SU-DHL-6 (cell line): Measurements from ENCODE around the gene HMGCL.
A peak's percentile ranks its signal among the peaks of the same experiment; 100 is the strongest.

Experiments used
- H2AFZ ChIP-seq: fragments of 200-600 bp; sonication (generic); 2 replicates; pipeline ENCODE4 v1.6.1; 2014; ENCODE audit warnings: low read depth, mild to moderate bottlenecking, moderate library complexity, mixed read lengths, antibody characterized with exemption, low read length; ENCODE audit not compliant: severe bottlenecking
- H3F3A ChIP-seq: fragments of 200-600 bp; shearing (Covaris generic); 2 replicates; pipeline ENCODE4 v1.6.0; 2016; ENCODE audit warnings: antibody characterized with exemption, mild to moderate bottlenecking; ENCODE audit not compliant: insufficient read depth
- H3K27ac ChIP-seq: fragments of 200-600 bp; sonication (generic); 2 replicates; pipeline ENCODE4 v1.5.1; 2016; ENCODE audit warnings: low read depth, mild to moderate bottlenecking, low read length, moderate library complexity, mixed read lengths
- H3K27me3 ChIP-seq: fragments of 200-600 bp; sonication (generic), shearing (Covaris generic); 2 replicates; pipeline ENCODE4 v1.6.0; 2014; ENCODE audit warnings: mild to moderate bottlenecking, low read length
- H3K36me3 ChIP-seq: fragments of 200-600 bp; sonication (generic); 2 replicates; pipeline ENCODE4 v1.6.1; 2014; ENCODE audit warnings: mild to moderate bottlenecking, low read length, mixed read lengths
- H3K4me2 ChIP-seq: fragments of 300-600, 200-600 bp; shearing (Covaris generic), sonication (generic); 2 replicates; pipeline ENCODE4 v1.6.0; 2014; ENCODE audit warnings: low read length, low read depth, mild to moderate bottlenecking; ENCODE audit not compliant: poor library complexity, severe bottlenecking
- H3K4me3 ChIP-seq: fragments of 200-600 bp; sonication (generic); 2 replicates; pipeline ENCODE4 v1.5.1; 2014; ENCODE audit warnings: antibody characterized with exemption, low read length, mild to moderate bottlenecking, mixed read lengths; ENCODE audit not compliant: insufficient read depth, poor library complexity, severe bottlenecking
- H3K79me2 ChIP-seq: fragments of 200-600 bp; sonication (generic); 2 replicates; pipeline ENCODE4 v1.6.1; 2014; ENCODE audit warnings: mild to moderate bottlenecking, low read length, moderate library complexity; ENCODE audit not compliant: insufficient read depth
- H3K9ac ChIP-seq: fragments of 200-600 bp; sonication (generic); 2 replicates; pipeline ENCODE4 v1.7.0; 2014; ENCODE audit warnings: mild to moderate bottlenecking, low read length
- H3K9me2 ChIP-seq: fragments of 200-600 bp; sonication (generic); replicated peaks from 2 replicates; pipeline ENCODE4 v1.6.1; 2014; ENCODE audit warnings: low read length; ENCODE audit not compliant: insufficient read depth
- H3K9me3 ChIP-seq: fragments of 200-600 bp; sonication (generic); 2 replicates; pipeline ENCODE4 v1.6.1; 2014; ENCODE audit warnings: low read length, mixed read lengths; ENCODE audit not compliant: insufficient read depth
- H4K20me1 ChIP-seq: fragments of 200-600 bp; sonication (generic); 2 replicates; pipeline ENCODE4 v1.6.1; 2014; ENCODE audit warnings: low read depth, mild to moderate bottlenecking, antibody characterized with exemption, low read length, moderate library complexity, mixed read lengths
- EZH2phosphoT487 ChIP-seq: fragments of 200-600 bp; sonication (generic), shearing (Covaris generic); conservative IDR thresholded peaks from 2 replicates; pipeline ENCODE4 v1.6.1; 2018; ENCODE audit warnings: mild to moderate bottlenecking, antibody characterized with exemption, low read length, moderate library complexity, mixed read lengths
- TF ChIP-seq, protein P1 (sequence below): fragments of 200-600 bp; sonication (generic); IDR thresholded peaks from one replicate; pipeline ENCODE4 v1.5.1; 2017; ENCODE audit warnings: antibody characterized with exemption, mild to moderate bottlenecking, low read length, moderate library complexity; ENCODE audit not compliant: insufficient read depth, poor library complexity, severe bottlenecking

The HMGCL gene

DNA sequence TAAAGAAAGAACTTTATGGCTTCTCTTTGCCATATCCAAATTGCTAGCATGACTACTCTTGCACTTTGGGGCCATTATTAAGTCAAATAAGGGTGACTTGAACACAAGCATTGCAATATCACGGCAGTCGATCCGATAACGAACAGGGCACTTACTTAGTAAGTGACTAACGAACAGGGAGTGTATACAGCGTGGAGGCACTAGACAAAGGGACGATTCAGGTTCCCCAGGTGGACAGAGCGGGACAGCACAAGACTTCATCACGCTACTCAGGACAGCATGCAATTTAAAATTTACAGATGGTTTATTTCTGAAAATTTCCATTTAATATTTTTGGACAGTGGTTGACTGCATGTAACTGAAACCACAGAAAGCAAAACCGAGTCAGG lies 52.4 kb downstream of the HMGCL start:
- 0 out of 2 replicates have a peak overlapping the region, but pooled peaks have one; percentile 9 for H3K9ac ChIP-seq
- H3K27ac ChIP-seq: no peak overlapping the region
- no peaks in the 10 kb centered on the region for H3K9me3 ChIP-seq
- no peak overlapping the region for H3K4me3 ChIP-seq
- no peaks in the 10 kb centered on the region for H3K9me2 ChIP-seq
- H3K27me3 ChIP-seq: no peaks in the 10 kb centered on the region
- TF ChIP-seq, protein P1, sequence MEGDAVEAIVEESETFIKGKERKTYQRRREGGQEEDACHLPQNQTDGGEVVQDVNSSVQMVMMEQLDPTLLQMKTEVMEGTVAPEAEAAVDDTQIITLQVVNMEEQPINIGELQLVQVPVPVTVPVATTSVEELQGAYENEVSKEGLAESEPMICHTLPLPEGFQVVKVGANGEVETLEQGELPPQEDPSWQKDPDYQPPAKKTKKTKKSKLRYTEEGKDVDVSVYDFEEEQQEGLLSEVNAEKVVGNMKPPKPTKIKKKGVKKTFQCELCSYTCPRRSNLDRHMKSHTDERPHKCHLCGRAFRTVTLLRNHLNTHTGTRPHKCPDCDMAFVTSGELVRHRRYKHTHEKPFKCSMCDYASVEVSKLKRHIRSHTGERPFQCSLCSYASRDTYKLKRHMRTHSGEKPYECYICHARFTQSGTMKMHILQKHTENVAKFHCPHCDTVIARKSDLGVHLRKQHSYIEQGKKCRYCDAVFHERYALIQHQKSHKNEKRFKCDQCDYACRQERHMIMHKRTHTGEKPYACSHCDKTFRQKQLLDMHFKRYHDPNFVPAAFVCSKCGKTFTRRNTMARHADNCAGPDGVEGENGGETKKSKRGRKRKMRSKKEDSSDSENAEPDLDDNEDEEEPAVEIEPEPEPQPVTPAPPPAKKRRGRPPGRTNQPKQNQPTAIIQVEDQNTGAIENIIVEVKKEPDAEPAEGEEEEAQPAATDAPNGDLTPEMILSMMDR: no peak
- TF ChIP-seq EZH2phosphoT487: no peak
- H3F3A ChIP-seq: peaks cover 12% of the 10 kb centered on the region
- H3K4me2 ChIP-seq: peak overlapping the region; percentile 38
- H2AFZ ChIP-seq: no peak overlapping the region
- peaks cover 12% of the 10 kb centered on the region for H3K79me2 ChIP-seq
- no peaks in the 10 kb centered on the region for H3K36me3 ChIP-seq
- H4K20me1 ChIP-seq: no peaks in the 10 kb centered on the region

DNA sequence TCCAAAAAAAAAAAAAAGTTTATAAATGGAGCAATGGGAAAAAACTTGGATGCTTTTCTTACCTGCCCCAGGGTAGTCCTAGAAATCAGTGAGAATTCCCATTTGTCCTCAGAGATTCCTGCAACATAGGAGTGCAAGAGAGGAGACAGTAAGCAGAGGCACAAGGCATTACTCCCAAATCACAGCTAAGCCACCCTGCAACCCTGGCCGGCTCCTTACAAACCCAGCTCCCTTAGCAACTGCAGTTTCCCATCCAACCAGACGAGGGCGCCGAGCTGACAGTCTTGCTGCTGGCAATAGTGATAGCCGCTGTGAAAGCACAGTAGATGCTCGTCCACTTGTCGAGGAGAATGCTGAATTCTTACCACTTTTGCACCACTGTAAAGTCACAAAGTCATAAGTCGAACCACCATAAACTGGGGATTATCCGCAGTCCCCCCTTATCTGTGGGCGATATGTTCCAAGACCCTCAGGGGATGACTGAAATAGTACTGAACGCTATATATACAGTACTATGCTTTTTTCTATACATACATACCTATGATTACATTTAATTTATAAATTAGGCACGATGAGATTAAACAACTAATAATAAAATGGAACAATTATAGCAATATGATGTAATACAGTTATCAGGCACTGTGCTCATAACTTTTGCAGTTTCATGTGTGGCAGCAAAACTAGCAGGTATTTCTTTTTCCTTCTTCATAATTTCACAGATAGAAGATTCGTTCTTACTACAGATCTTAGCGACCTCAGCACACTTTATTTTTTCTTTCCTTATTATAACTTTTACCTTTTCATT lies 53.0 kb downstream of the HMGCL start:
- H4K20me1 ChIP-seq: no peaks in the 10 kb centered on the region

DNA sequence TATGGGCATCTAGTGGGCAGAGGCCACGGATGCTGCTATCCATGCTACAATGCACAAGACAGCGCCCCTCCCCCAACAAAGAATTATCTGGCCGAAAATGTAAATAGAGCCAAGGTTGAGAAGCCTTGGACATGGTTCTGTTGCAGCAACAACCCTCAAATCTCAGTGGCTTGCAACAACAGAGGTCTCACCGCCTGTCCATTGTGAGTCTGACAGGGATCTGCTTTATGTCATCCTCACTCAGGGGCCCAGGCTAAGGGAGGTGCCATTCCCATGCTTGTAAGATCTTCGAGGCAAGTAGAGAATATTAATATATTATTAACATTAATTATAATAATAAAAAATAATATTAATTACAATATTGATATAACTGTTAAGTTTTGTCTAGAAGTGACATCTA lies 56.5 kb downstream of the HMGCL start:
- H3K27me3 ChIP-seq: no peaks in the 10 kb centered on the region
- H3K9ac ChIP-seq: no peak overlapping the region
- no peaks in the 10 kb centered on the region for H3K36me3 ChIP-seq
- no peak overlapping the region for H3K4me2 ChIP-seq
- no peaks in the 10 kb centered on the region for H3K9me3 ChIP-seq
- no peak for TF ChIP-seq EZH2phosphoT487
- TF ChIP-seq, protein P1: no peak
- H2AFZ ChIP-seq: no peak overlapping the region
- no peaks in the 10 kb centered on the region for H4K20me1 ChIP-seq
- no peak overlapping the region for H3K27ac ChIP-seq
- H3F3A ChIP-seq: 0 out of 2 replicates have a peak, but pooled peaks cover 6% of the 10 kb centered on the region
- no peaks in the 10 kb centered on the region for H3K9me2 ChIP-seq
- H3K4me3 ChIP-seq: no peak overlapping the region
- H3K79me2 ChIP-seq: no peaks in the 10 kb centered on the region

More for the DNA sequence above, 53.0 kb downstream of the HMGCL start:
- H2AFZ ChIP-seq: peak overlapping the region; percentile 21
- no peaks in the 10 kb centered on the region for H3K27me3 ChIP-seq
- H3K9me2 ChIP-seq: no peaks in the 10 kb centered on the region
- H3K79me2 ChIP-seq: 0 out of 2 replicates have a peak, but pooled peaks cover 9% of the 10 kb centered on the region
- no peaks in the 10 kb centered on the region for H3K36me3 ChIP-seq
- no peaks in the 10 kb centered on the region for H3K9me3 ChIP-seq
- 0 out of 2 replicates have a peak overlapping the region, but pooled peaks have one; percentile 9 for H3K9ac ChIP-seq
- H3K4me2 ChIP-seq: peak overlapping the region; percentile 38
- peaks cover 12% of the 10 kb centered on the region for H3F3A ChIP-seq
- TF ChIP-seq, protein P1: peak; percentile 87
- no peak for TF ChIP-seq EZH2phosphoT487
- H3K27ac ChIP-seq: no peak overlapping the region
- H3K4me3 ChIP-seq: no peak overlapping the region
